Measurements from ENCODE around the gene THAP8.
A peak's percentile ranks its signal among the peaks of the same experiment; 100 is the strongest.

Gene THAP8

GRCh38 chr19:36030264-36031148 is 23.6 kb downstream of the THAP8 start:
- no peak for DNase-seq (ENCODE audit: low spot score)

GRCh38 chr19:36028313-36029041 is 25.6 kb downstream of the THAP8 start:
- no peak for DNase-seq (ENCODE audit: low spot score)

GRCh38 chr19:36027696-36028095 is 26.4 kb downstream of the THAP8 start:
- DNase-seq (ENCODE audit: low spot score), result no peak

GRCh38 chr19:36026091-36026876 is 27.8 kb downstream of the THAP8 start:
- DNase-seq (ENCODE audit: low spot score), result no peak

GRCh38 chr19:36025541-36025940 is 28.5 kb downstream of the THAP8 start:
- DNase-seq (ENCODE audit: low spot score), result no peak

GRCh38 chr19:36023432-36023831 is 30.7 kb downstream of the THAP8 start:
- no peak for DNase-seq (ENCODE audit: low spot score)

GRCh38 chr19:36019061-36019670 is 34.9 kb downstream of the THAP8 start:
- no peak for DNase-seq (ENCODE audit: low spot score)

GRCh38 chr19:36014012-36014924 is 39.8 kb downstream of the THAP8 start, which contains the start of gene ALKBH6:
Gene ALKBH6, minus strand, starts transcription at chr19:36014213. Its CDS starts 816 bp downstream, at chr19:36013397.
- peak; percentile 99 for DNase-seq (ENCODE audit: low spot score)

GRCh38 chr19:36013280-36014011 is 40.6 kb downstream of the THAP8 start:
- no peak for DNase-seq (ENCODE audit: low spot score)

GRCh38 chr19:36010402-36010801 is 43.7 kb downstream of the THAP8 start:
- no peak for DNase-seq (ENCODE audit: low spot score)

- DNase-seq (ENCODE audit: low spot score), result no peak
Measured at GRCh38 chr19:36009633-36010379, 44.3 kb downstream of the THAP8 start.

GRCh38 chr19:36009220-36009619 is 44.9 kb downstream of the THAP8 start:
- DNase-seq (ENCODE audit: low spot score), result no peak

- DNase-seq (ENCODE audit: low spot score), result no peak
Measured at GRCh38 chr19:36008336-36008978, 45.6 kb downstream of the THAP8 start, which contains the start of gene SYNE4. Gene SYNE4, minus strand, starts transcription at chr19:36008813. Its CDS starts 132 bp downstream, at chr19:36008681.

GRCh38 chr19:36006955-36007354 is 47.1 kb downstream of the THAP8 start:
- DNase-seq (ENCODE audit: low spot score), result no peak

- no peak for DNase-seq (ENCODE audit: low spot score)
Measured at GRCh38 chr19:36003284-36003683, 50.8 kb downstream of the THAP8 start.

GRCh38 chr19:36001605-36002004 is 52.5 kb downstream of the THAP8 start:
- DNase-seq (ENCODE audit: low spot score), result no peak

GRCh38 chr19:35996777-35997176 is 57.3 kb downstream of the THAP8 start:
- no peak for DNase-seq (ENCODE audit: low spot score)
